IPS-18a (cell line): ENCODE results near the gene SLC34A1.
A peak's percentile ranks its signal among the peaks of the same experiment; 100 is the strongest.

Source experiments
- H3K27ac ChIP-seq: one replicate; pipeline ENCODE4 v1.5.1; 2013; ENCODE audit warnings: low read length
- H3K27me3 ChIP-seq: one replicate; pipeline ENCODE4 v1.6.1; 2013; ENCODE audit warnings: mild to moderate bottlenecking, low read length; ENCODE audit not compliant: control insufficient read depth, insufficient read depth
- H3K36me3 ChIP-seq: one replicate; pipeline ENCODE4 v1.6.1; 2013; ENCODE audit warnings: low read depth, low read length; ENCODE audit not compliant: control insufficient read depth
- H3K4me1 ChIP-seq: one replicate; pipeline ENCODE4 v1.6.1; 2013; ENCODE audit warnings: low read depth, low read length; ENCODE audit not compliant: control insufficient read depth
- H3K4me3 ChIP-seq: one replicate; pipeline ENCODE4 v1.5.1; 2013; ENCODE audit warnings: low read length
- H3K9ac ChIP-seq: one replicate; pipeline ENCODE4 v1.6.1; 2013; ENCODE audit warnings: mild to moderate bottlenecking, low read length, moderate library complexity
- H3K9me3 ChIP-seq: one replicate; pipeline ENCODE4 v1.6.1; 2013; ENCODE audit warnings: low read depth, low read length; ENCODE audit not compliant: control insufficient read depth

The SLC34A1 gene

GRCh38 chr5:177364159-177364962 is 19.9 kb upstream of the SLC34A1 start:
- no peak overlapping the region for H3K27ac ChIP-seq
- peaks cover 25% of the 10 kb centered on the region for H3K4me1 ChIP-seq
- H3K4me3 ChIP-seq: no peak overlapping the region
- no peak overlapping the region for H3K9ac ChIP-seq
- no peaks in the 10 kb centered on the region for H3K9me3 ChIP-seq
- H3K36me3 ChIP-seq: no peaks in the 10 kb centered on the region
- peaks cover 21% of the 10 kb centered on the region for H3K27me3 ChIP-seq

GRCh38 chr5:177365845-177366527 is 18.2 kb upstream of the SLC34A1 start:
- Histone ChIP-seq H3K4me1 (peaks cover 29% of the 10 kb centered on the region), H3K9me3 (no peaks in the 10 kb centered on the region), H3K27ac (peak overlapping the region; percentile 81), H3K9ac (peak overlapping the region; percentile 78), H3K27me3 (peaks cover 21% of the 10 kb centered on the region), H3K4me3 (peak overlapping the region; percentile 63), H3K36me3 (no peaks in the 10 kb centered on the region)

- H3K4me1 ChIP-seq: peaks cover 33% of the 10 kb centered on the region
- no peaks in the 10 kb centered on the region for H3K36me3 ChIP-seq
- peak overlapping the region; percentile 78 for H3K9ac ChIP-seq
- no peaks in the 10 kb centered on the region for H3K9me3 ChIP-seq
- H3K27me3 ChIP-seq: peaks cover 21% of the 10 kb centered on the region
- H3K4me3 ChIP-seq: peak overlapping the region; percentile 63
- H3K27ac ChIP-seq: peak overlapping the region; percentile 81
Observed at GRCh38 chr5:177366528-177367322, 17.5 kb upstream of the SLC34A1 start.

- Histone ChIP-seq H3K4me1 (peaks cover 28% of the 10 kb centered on the region), H3K4me3 (peak overlapping the region; percentile 63), H3K9ac (no peak overlapping the region)
Observed at GRCh38 chr5:177367323-177367848, 16.8 kb upstream of the SLC34A1 start.

GRCh38 chr5:177367981-177368868 is 16.0 kb upstream of the SLC34A1 start:
- Histone ChIP-seq H3K4me1 (peaks cover 24% of the 10 kb centered on the region), H3K9me3 (no peaks in the 10 kb centered on the region), H3K27ac (no peak overlapping the region), H3K9ac (no peak overlapping the region), H3K27me3 (peaks cover 15% of the 10 kb centered on the region), H3K4me3 (peak overlapping the region; percentile 63), H3K36me3 (no peaks in the 10 kb centered on the region)

More at GRCh38 chr5:177367323-177367848, 16.8 kb upstream of the SLC34A1 start:
- H3K9me3 ChIP-seq: no peaks in the 10 kb centered on the region
- no peaks in the 10 kb centered on the region for H3K36me3 ChIP-seq
- H3K27ac ChIP-seq: no peak overlapping the region
- peaks cover 17% of the 10 kb centered on the region for H3K27me3 ChIP-seq

- Histone ChIP-seq H3K36me3 (no peaks in the 10 kb centered on the region), H3K27me3 (peaks cover 15% of the 10 kb centered on the region), H3K9ac (no peak overlapping the region), H3K9me3 (no peaks in the 10 kb centered on the region), H3K4me3 (no peak overlapping the region), H3K27ac (no peak overlapping the region), H3K4me1 (peaks cover 25% of the 10 kb centered on the region)
Observed at GRCh38 chr5:177368869-177369644, 15.2 kb upstream of the SLC34A1 start.

- no peak overlapping the region for H3K9ac ChIP-seq
- H3K4me1 ChIP-seq: peaks cover 28% of the 10 kb centered on the region
- H3K36me3 ChIP-seq: no peaks in the 10 kb centered on the region
- no peak overlapping the region for H3K27ac ChIP-seq
- no peak overlapping the region for H3K4me3 ChIP-seq
- no peaks in the 10 kb centered on the region for H3K9me3 ChIP-seq
- H3K27me3 ChIP-seq: peaks cover 15% of the 10 kb centered on the region
Observed at GRCh38 chr5:177369645-177370440, 14.4 kb upstream of the SLC34A1 start.

GRCh38 chr5:177370488-177371119 is 13.6 kb upstream of the SLC34A1 start:
- Histone ChIP-seq H3K27ac (no peak overlapping the region), H3K9ac (no peak overlapping the region), H3K4me1 (peaks cover 26% of the 10 kb centered on the region), H3K36me3 (no peaks in the 10 kb centered on the region), H3K4me3 (no peak overlapping the region), H3K9me3 (no peaks in the 10 kb centered on the region), H3K27me3 (peaks cover 15% of the 10 kb centered on the region)

- Histone ChIP-seq H3K4me3 (peak overlapping the region; percentile 47), H3K4me1 (peaks cover 18% of the 10 kb centered on the region), H3K27me3 (peaks cover 15% of the 10 kb centered on the region), H3K36me3 (no peaks in the 10 kb centered on the region), H3K27ac (no peak overlapping the region), H3K9me3 (no peaks in the 10 kb centered on the region), H3K9ac (no peak overlapping the region)
Observed at GRCh38 chr5:177371120-177372033, 12.9 kb upstream of the SLC34A1 start.
